MCF 10A (cell line): ENCODE data around the gene PRKAR2B. TPM values are rescaled to one million over a fixed set of nuclear protein-coding genes. Genes with fewer than 3 reads are reported as not detected.

Experiments used
- BruUV-seq: library from RNA; stranded (reverse); fragments of 400-500 nt; replicated peaks from 2 replicates; lab custom pipeline; 2021; lab: Mats Ljungman, UMichigan
- CTCF ChIA-PET: fragments of 300-600 bp; sonication (Branson Sonifier 250); formaldehyde crosslinking; extraction: SDS; loops from one replicate; lab custom pipeline; 2021; ENCODE audit warnings: antibody characterized with exemption, inconsistent platforms; lab: Yijun Ruan, JAX
- POLR2A ChIA-PET: fragments of 300-600, 350-650 bp; sonication (Branson Sonifier 250); formaldehyde crosslinking; extraction: SDS; loops from one replicate; lab custom pipeline; 2020; ENCODE audit warnings: antibody characterized with exemption, inconsistent platforms; lab: Yijun Ruan, JAX
- DNase-seq: peaks from one replicate; pipeline ENCODE4 v3.0.0-alpha.2; 2018; ENCODE audit not compliant: unreplicated experiment
- H3K27ac Mint-ChIP-seq: one replicate; pipeline ENCODE4 v1.8.0; 2022; ENCODE audit warnings: mild to moderate bottlenecking, low read depth, mixed read lengths; ENCODE audit not compliant: unreplicated experiment
- H3K27me3 Mint-ChIP-seq: one replicate; pipeline ENCODE4 v1.8.0; 2022; ENCODE audit warnings: mixed read lengths; ENCODE audit not compliant: insufficient read depth, unreplicated experiment
- H3K36me3 Mint-ChIP-seq: one replicate; pipeline ENCODE4 v1.8.0; 2022; ENCODE audit warnings: mild to moderate bottlenecking, moderate library complexity, mixed read lengths; ENCODE audit not compliant: insufficient read depth, unreplicated experiment
- H3K4me1 Mint-ChIP-seq: one replicate; pipeline ENCODE4 v1.8.0; 2022; ENCODE audit warnings: mixed read lengths; ENCODE audit not compliant: insufficient read depth, unreplicated experiment
- H3K4me3 Mint-ChIP-seq: one replicate; pipeline ENCODE4 v1.8.0; 2022; ENCODE audit warnings: mild to moderate bottlenecking, moderate library complexity, mixed read lengths; ENCODE audit not compliant: unreplicated experiment
- H3K9me3 Mint-ChIP-seq: one replicate; pipeline ENCODE4 v1.8.0; 2022; ENCODE audit warnings: mixed read lengths; ENCODE audit not compliant: unreplicated experiment
- intact Hi-C: fragments of 100-400 bp; cut with micrococcal nuclease; formaldehyde crosslinking; loops from 2 replicates; pipeline ENCODE4 v1.14.1; 2022
- total RNA-seq: library from RNA; stranded (reverse); gene quantifications from 2 replicates; pipeline ENCODE4 v1.2.3, GENCODE V29; 2022
- TF ChIP-seq, protein P1 (sequence below): fragments of 200-600 bp; IDR thresholded peaks from one replicate; pipeline ENCODE4 v1.8.0; 2022; ENCODE audit warnings: antibody characterized with exemption, mild to moderate bottlenecking; ENCODE audit not compliant: unreplicated experiment

PRKAR2B gene
- total RNA-seq, 1 experiment from 2014 or later: not detected

DNA sequence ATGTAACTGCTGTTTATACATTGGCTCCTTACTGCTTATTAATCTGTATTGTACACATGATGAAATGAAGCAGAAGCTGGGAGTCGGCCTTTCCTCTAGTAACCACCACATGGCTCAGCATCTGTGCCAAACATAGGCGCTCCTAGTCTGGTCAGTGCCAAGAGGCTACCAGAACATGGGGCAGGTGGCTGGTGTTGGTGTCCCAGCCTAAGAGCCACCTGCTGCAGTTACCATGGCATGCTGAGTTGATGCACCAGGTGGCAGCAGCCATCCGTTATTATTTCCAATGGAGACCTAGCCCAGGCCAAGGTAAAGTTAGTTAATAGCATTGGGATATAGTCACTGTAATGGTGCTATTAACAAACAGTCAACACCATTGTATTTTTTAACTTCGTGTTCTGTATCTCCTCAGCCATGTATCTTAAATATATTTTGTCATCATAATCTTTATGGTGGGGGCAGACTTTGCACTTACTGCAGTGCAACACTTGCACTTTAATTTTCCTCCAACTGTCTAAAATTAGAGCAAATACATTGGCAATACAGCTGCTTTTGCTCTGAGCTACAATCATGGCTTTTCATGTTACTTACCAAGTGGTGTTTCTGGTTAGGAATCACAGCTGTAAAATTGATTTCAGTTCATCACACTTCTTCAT lies 157.4 kb downstream of the PRKAR2B start:
- Mint-ChIP-seq H3K27me3 (no peaks in the 10 kb centered on the region), H3K4me3 (no peak overlapping the region), H3K4me1 (no peaks in the 10 kb centered on the region), H3K36me3 (peaks cover 94% of the 10 kb centered on the region), H3K9me3 (no peaks in the 10 kb centered on the region), H3K27ac (no peak overlapping the region)
- POLR2A ChIA-PET: interaction anchor here (0.7 kb wide), 1 partner anchor 15 kb away, joined by 5 read pairs; no protein-coding TSS in a partner anchor
- intact Hi-C loops: loop anchor here (1.0 to 10.0 kb wide), 5 partner anchors 263 to 677 kb away; no protein-coding TSS in a partner anchor
- CTCF ChIA-PET: interaction anchor here (0.6 to 0.9 kb wide), 10 partner anchors 12 to 1325 kb away, joined by 3 to 4 read pairs (median 3); no protein-coding TSS in a partner anchor
- no TSS peak for BruUV-seq
- TF ChIP-seq, protein P1, sequence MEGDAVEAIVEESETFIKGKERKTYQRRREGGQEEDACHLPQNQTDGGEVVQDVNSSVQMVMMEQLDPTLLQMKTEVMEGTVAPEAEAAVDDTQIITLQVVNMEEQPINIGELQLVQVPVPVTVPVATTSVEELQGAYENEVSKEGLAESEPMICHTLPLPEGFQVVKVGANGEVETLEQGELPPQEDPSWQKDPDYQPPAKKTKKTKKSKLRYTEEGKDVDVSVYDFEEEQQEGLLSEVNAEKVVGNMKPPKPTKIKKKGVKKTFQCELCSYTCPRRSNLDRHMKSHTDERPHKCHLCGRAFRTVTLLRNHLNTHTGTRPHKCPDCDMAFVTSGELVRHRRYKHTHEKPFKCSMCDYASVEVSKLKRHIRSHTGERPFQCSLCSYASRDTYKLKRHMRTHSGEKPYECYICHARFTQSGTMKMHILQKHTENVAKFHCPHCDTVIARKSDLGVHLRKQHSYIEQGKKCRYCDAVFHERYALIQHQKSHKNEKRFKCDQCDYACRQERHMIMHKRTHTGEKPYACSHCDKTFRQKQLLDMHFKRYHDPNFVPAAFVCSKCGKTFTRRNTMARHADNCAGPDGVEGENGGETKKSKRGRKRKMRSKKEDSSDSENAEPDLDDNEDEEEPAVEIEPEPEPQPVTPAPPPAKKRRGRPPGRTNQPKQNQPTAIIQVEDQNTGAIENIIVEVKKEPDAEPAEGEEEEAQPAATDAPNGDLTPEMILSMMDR: peak; percentile 55
- DNase-seq: peak; percentile 50

DNA sequence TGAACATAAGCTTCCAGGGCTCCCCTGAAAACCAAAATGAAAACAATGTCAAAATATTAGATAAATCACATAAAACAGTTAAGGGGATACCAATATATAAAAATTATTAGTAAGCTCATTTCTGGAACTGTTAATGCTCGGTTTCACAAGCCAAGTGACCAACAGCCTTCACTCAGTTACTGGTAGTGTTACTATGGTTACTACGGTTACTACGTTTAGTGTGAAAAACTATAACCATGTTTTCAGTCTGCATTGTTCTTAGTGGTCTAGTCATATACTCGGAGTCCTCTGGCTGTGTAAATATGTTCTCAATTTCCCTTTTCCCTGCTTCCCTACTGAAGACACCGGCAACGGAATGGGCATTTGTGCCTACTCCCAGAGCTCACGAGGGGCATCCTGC lies 159.1 kb downstream of the PRKAR2B start:
- no peak for DNase-seq
- Mint-ChIP-seq H3K4me3 (no peak overlapping the region), H3K4me1 (no peaks in the 10 kb centered on the region), H3K27me3 (no peaks in the 10 kb centered on the region), H3K36me3 (peaks cover 90% of the 10 kb centered on the region), H3K9me3 (no peaks in the 10 kb centered on the region), H3K27ac (no peak overlapping the region)
- BruUV-seq: no TSS peak
- POLR2A ChIA-PET: interaction anchor here (1.1 kb wide), 2 partner anchors 10 to 14 kb away, joined by 3 to 4 read pairs; no protein-coding TSS in a partner anchor
- TF ChIP-seq, protein P1: no peak
- CTCF ChIA-PET: interaction anchor here (0.7 to 1.3 kb wide), 3 partner anchors 56 to 672 kb away, joined by 3 to 4 read pairs (median 3); no protein-coding TSS in a partner anchor
- intact Hi-C loops: loop anchor here (2.0 to 10.0 kb wide), 2 partner anchors 261 to 521 kb away; no protein-coding TSS in a partner anchor

- no peaks in the 10 kb centered on the region for H3K27me3 Mint-ChIP-seq
Measured at GRCh38 chr7:107206136-107206535, 161.6 kb downstream of the PRKAR2B start.

More at GRCh38 chr7:107206136-107206535, 161.6 kb downstream of the PRKAR2B start:
- POLR2A ChIA-PET: interaction anchor here (2.0 kb wide), 1 partner anchor 36 kb away, joined by 6 read pairs; no protein-coding TSS in a partner anchor
- TF ChIP-seq, protein P1: no peak
- Mint-ChIP-seq H3K4me3 (no peak overlapping the region), H3K36me3 (peaks cover 71% of the 10 kb centered on the region), H3K27ac (no peak overlapping the region), H3K4me1 (no peaks in the 10 kb centered on the region), H3K9me3 (no peaks in the 10 kb centered on the region)
- intact Hi-C loops: loop anchor here (10.0 kb wide), 1 partner anchor 259 kb away; no protein-coding TSS in a partner anchor
- no TSS peak for BruUV-seq
- CTCF ChIA-PET: interaction anchor here (0.6 kb wide), 1 partner anchor 265 kb away, joined by 3 read pairs; no protein-coding TSS in a partner anchor
- no peak for DNase-seq
